Measurements from ENCODE around the gene DDX3Y. TPM values are rescaled to one million over a fixed set of nuclear protein-coding genes. Genes with fewer than 3 reads are reported as not detected.

Gene DDX3Y
- not detected in 2 replicates for total RNA-seq (2014; rRNA removed; shearing (Covaris generic))

GRCh38 chrY:12904618-12905516 is at the start of gene DDX3Y:
Gene DDX3Y (plus strand): TSS chrY:12904868. CDS start chrY:12904937, 69 bp downstream.

Other genes starting within 250 kb of the DDX3Y start
- not detected in 2 replicates for gene USP9Y, start 203.6 kb upstream of the DDX3Y start, total RNA-seq (2014; rRNA removed; shearing (Covaris generic))